Natural killer cell (primary cell): ENCODE data around the gene KANSL2. TPM values are rescaled to one million over a fixed set of nuclear protein-coding genes. Genes with fewer than 3 reads are reported as not detected.
A peak's percentile ranks its signal among the peaks of the same experiment; 100 is the strongest.

Source experiments
- ATAC-seq, 3 donors: fragments of 150-1000 bp in 2 of 3; fragments of 200-7000 bp in 1 of 3; cut with Tn5 transposase; 1 replicate in 1 of 3; 2 replicates in 2 of 3; pipeline ENCODE4 v1.10.0; 2021; ENCODE audit warnings: mild to moderate bottlenecking in 2 of 3, moderate library complexity in 2 of 3
- DNase-seq, 2 donors: peaks; one replicate each; pipeline versions ENCODE4 v3.0.0 to v3.0.0-alpha.2; 2013 to 2021; ENCODE audit warnings: mixed read lengths in 1 of 2
- H3K27ac ChIP-seq: one replicate; pipeline ENCODE4 v1.5.1; 2013; ENCODE audit warnings: mild to moderate bottlenecking, low read length
- H3K27me3 ChIP-seq: one replicate; pipeline ENCODE4 v1.6.1; 2013; ENCODE audit warnings: low read length; ENCODE audit not compliant: control insufficient read depth, insufficient read depth
- H3K36me3 ChIP-seq: one replicate; pipeline ENCODE4 v1.6.1; 2013; ENCODE audit warnings: low read length; ENCODE audit not compliant: control insufficient read depth, insufficient read depth
- H3K4me1 ChIP-seq: one replicate; pipeline ENCODE4 v1.6.1; 2013; ENCODE audit warnings: low read length; ENCODE audit not compliant: control insufficient read depth, insufficient read depth
- H3K4me3 ChIP-seq: one replicate; pipeline ENCODE4 v1.5.1; 2013; ENCODE audit warnings: low read length
- H3K9me3 ChIP-seq: one replicate; pipeline ENCODE4 v1.6.1; 2013; ENCODE audit warnings: low read length; ENCODE audit not compliant: control insufficient read depth, insufficient read depth
- H3K27ac Mint-ChIP-seq, 2 donors: one replicate each; pipeline ENCODE4 v1.8.0; 2022; ENCODE audit warnings: mild to moderate bottlenecking in 2 of 2, mixed read lengths in 2 of 2, moderate library complexity in 1 of 2
- H3K27me3 Mint-ChIP-seq, 2 donors: one replicate each; pipeline ENCODE4 v1.8.0; 2022; ENCODE audit warnings: low read depth in 2 of 2, mixed read lengths in 2 of 2
- H3K36me3 Mint-ChIP-seq: one replicate; pipeline ENCODE4 v1.8.0; 2022; ENCODE audit warnings: mixed read lengths
- H3K4me1 Mint-ChIP-seq, 2 donors: one replicate each; pipeline ENCODE4 v1.8.0; 2022; ENCODE audit warnings: mixed read lengths in 2 of 2
- H3K4me3 Mint-ChIP-seq: one replicate; pipeline ENCODE4 v1.8.0; 2022; ENCODE audit warnings: mild to moderate bottlenecking, moderate library complexity, mixed read lengths
- H3K9me3 Mint-ChIP-seq, 2 donors: one replicate each; pipeline ENCODE4 v1.8.0; 2022; ENCODE audit warnings: mixed read lengths in 2 of 2
- WGBS: methylation state at CpG from one replicate; pipeline ENCODE4 v1.1.7; 2013; ENCODE audit warnings: missing lambda C conversion rate; ENCODE audit not compliant: insufficient coverage; 5-methylcytosine and 5-hydroxymethylcytosine counted together
- intact Hi-C: fragments of 100-400 bp; cut with micrococcal nuclease; formaldehyde crosslinking; loops from one replicate; pipeline ENCODE4 v1.14.2; 2022
- total RNA-seq, 4 donors: library from RNA; stranded (reverse); fragments of 120-200 nt in 1 of 4; gene quantifications; one replicate each; pipeline versions ENCODE4 v1.2.3 to v1.2.4, GENCODE V29; 2013 to 2022
- TF ChIP-seq, protein P1 (sequence below): fragments of 200-600 bp; IDR thresholded peaks from one replicate; pipeline ENCODE4 v1.8.0; 2022; ENCODE audit warnings: antibody characterized with exemption

KANSL2 gene
- total RNA-seq, 3 donors from 2014 or later (not counting 1 experiment from before 2014, with no cell fraction given): 103 to 132 (median 125) TPM

DNA sequence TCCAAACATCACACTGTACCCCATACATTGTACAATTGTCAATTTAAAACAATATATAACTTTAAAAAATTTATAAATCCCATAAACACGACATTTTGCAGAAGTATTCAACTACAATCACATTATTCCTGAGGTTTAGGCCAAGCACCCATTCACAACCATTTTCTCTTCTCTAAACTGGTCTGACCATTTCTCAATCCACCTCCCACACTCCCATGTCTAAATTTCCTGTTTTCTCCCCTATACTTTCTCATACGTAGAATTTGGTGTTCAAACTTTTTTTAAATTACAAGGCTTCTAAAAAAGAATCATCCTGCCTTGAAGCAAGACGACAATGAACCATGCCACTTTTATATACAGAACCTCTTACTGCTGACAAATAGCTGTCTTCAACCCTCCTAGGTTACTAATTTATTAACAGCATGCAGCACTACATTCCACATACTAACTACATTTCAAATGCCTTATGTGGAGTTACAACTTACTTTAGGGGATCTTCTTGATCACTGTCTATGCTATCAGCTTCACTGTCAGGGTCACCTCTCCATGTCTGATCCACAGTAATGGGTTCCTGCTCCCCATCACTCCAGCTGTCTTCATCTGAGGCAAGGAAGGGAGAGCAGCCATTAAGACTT is 3.4 kb downstream of the KANSL2 start:
- Histone ChIP-seq H3K36me3 (peaks cover 49% of the 10 kb centered on the region), H3K9me3 (no peaks in the 10 kb centered on the region), H3K4me1 (peaks cover 26% of the 10 kb centered on the region), H3K4me3 (no peak overlapping the region), H3K27me3 (no peaks in the 10 kb centered on the region), H3K27ac (no peak overlapping the region)
- TF ChIP-seq, protein P1, sequence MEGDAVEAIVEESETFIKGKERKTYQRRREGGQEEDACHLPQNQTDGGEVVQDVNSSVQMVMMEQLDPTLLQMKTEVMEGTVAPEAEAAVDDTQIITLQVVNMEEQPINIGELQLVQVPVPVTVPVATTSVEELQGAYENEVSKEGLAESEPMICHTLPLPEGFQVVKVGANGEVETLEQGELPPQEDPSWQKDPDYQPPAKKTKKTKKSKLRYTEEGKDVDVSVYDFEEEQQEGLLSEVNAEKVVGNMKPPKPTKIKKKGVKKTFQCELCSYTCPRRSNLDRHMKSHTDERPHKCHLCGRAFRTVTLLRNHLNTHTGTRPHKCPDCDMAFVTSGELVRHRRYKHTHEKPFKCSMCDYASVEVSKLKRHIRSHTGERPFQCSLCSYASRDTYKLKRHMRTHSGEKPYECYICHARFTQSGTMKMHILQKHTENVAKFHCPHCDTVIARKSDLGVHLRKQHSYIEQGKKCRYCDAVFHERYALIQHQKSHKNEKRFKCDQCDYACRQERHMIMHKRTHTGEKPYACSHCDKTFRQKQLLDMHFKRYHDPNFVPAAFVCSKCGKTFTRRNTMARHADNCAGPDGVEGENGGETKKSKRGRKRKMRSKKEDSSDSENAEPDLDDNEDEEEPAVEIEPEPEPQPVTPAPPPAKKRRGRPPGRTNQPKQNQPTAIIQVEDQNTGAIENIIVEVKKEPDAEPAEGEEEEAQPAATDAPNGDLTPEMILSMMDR: no peak
- intact Hi-C loops: no loop called here
- Mint-ChIP-seq H3K9me3 (no peaks in the 10 kb centered on the region), H3K36me3 (peaks cover 7% of the 10 kb centered on the region), H3K4me3 (peak overlapping the region; percentile 14), H3K27me3 (no peaks in the 10 kb centered on the region), H3K4me1 (peaks cover 39 to 50% of the 10 kb centered on the region in 2 donors), H3K27ac (peak overlapping the region; percentile 39 to 58)
- WGBS: 49% methylated on average over 3 of the region's 3 CpGs
- ATAC-seq (no peak), DNase-seq (no peak)

- Mint-ChIP-seq H3K36me3 (peaks cover 24% of the 10 kb centered on the region), H3K9me3 (no peaks in the 10 kb centered on the region), H3K4me3 (no peak overlapping the region), H3K27ac (no peak overlapping the region), H3K4me1 (peaks cover 0 to 5% of the 10 kb centered on the region in 2 donors), H3K27me3 (no peaks in the 10 kb centered on the region)
- H3K4me3 ChIP-seq: no peak overlapping the region
- H3K36me3 ChIP-seq: peaks cover 81% of the 10 kb centered on the region
- WGBS: 96% methylated on average over 8 of the region's 8 CpGs
- intact Hi-C loops: no loop called here
- TF ChIP-seq, protein P1: no peak
- H3K27me3 ChIP-seq: no peaks in the 10 kb centered on the region
- H3K4me1 ChIP-seq: no peaks in the 10 kb centered on the region
- no peak for ATAC-seq
- H3K9me3 ChIP-seq: no peaks in the 10 kb centered on the region
- no peak overlapping the region for H3K27ac ChIP-seq
- DNase-seq: no peak
Measured at GRCh38 chr12:48671231-48671856, 10.7 kb downstream of the KANSL2 start.

GRCh38 chr12:48668996-48669395 is 13.0 kb downstream of the KANSL2 start:
- Histone ChIP-seq H3K36me3 (peaks cover 81% of the 10 kb centered on the region), H3K4me1 (no peaks in the 10 kb centered on the region), H3K27ac (no peak overlapping the region), H3K9me3 (no peaks in the 10 kb centered on the region), H3K27me3 (no peaks in the 10 kb centered on the region), H3K4me3 (no peak overlapping the region)
- Mint-ChIP-seq H3K4me1 (peaks cover 0 to 5% of the 10 kb centered on the region in 2 donors), H3K36me3 (peaks cover 24% of the 10 kb centered on the region), H3K4me3 (no peak overlapping the region), H3K9me3 (no peaks in the 10 kb centered on the region), H3K27ac (no peak overlapping the region), H3K27me3 (no peaks in the 10 kb centered on the region)
- ATAC-seq: no peak
- TF ChIP-seq, protein P1: no peak
- no peak for DNase-seq
- WGBS: 99% methylated on average over 14 of the region's 14 CpGs
- intact Hi-C loops: no loop called here
